HG02610 (cell line): ENCODE data around the gene DAPP1.
"Not testable (repeated sequence)": the region's sequence is repeated elsewhere in the genome, so short reads cannot be mapped to it uniquely, and the experiment has no call there.

ENCODE experiments used
- ATAC-seq: cut with Tn5 transposase; IDR thresholded peaks from one replicate; pipeline ENCODE4 v1.9.1; 2021; ENCODE audit warnings: mild to moderate bottlenecking, moderate library complexity; ENCODE audit not compliant: unreplicated experiment

The DAPP1 gene

GRCh38 chr4:99822734-99823133 is 6.1 kb downstream of the DAPP1 start:
- no peak for ATAC-seq

GRCh38 chr4:99824070-99824599 is 7.5 kb downstream of the DAPP1 start:
- ATAC-seq = no peak

- no peak for ATAC-seq
These were observed 8.6 kb downstream of the DAPP1 start for GRCh38 chr4:99825272-99825671.

- ATAC-seq = no peak
These were observed 9.4 kb downstream of the DAPP1 start for GRCh38 chr4:99826016-99826415.

GRCh38 chr4:99827454-99827853 is 10.8 kb downstream of the DAPP1 start:
- ATAC-seq = no peak

- no peak for ATAC-seq
These were observed 11.2 kb downstream of the DAPP1 start for GRCh38 chr4:99827857-99828256.

- ATAC-seq = no peak
These were observed 11.8 kb downstream of the DAPP1 start for GRCh38 chr4:99828477-99828876.

- ATAC-seq = not testable (repeated sequence)
These were observed 13.4 kb downstream of the DAPP1 start for GRCh38 chr4:99830051-99830450.

- no peak for ATAC-seq
These were observed 15.7 kb downstream of the DAPP1 start for GRCh38 chr4:99832321-99832720.

GRCh38 chr4:99832758-99833157 is 16.1 kb downstream of the DAPP1 start:
- no peak for ATAC-seq

- ATAC-seq = no peak
These were observed 17.1 kb downstream of the DAPP1 start for GRCh38 chr4:99833756-99834155.

GRCh38 chr4:99834569-99834968 is 17.9 kb downstream of the DAPP1 start:
- no peak for ATAC-seq

GRCh38 chr4:99835942-99836341 is 19.3 kb downstream of the DAPP1 start:
- no peak for ATAC-seq

- ATAC-seq = no peak
These were observed 22.3 kb downstream of the DAPP1 start for GRCh38 chr4:99838927-99839326.

GRCh38 chr4:99841129-99841528 is 24.5 kb downstream of the DAPP1 start:
- no peak for ATAC-seq

- no peak for ATAC-seq
These were observed 26.8 kb downstream of the DAPP1 start for GRCh38 chr4:99843413-99843812.

GRCh38 chr4:99844048-99844447 is 27.4 kb downstream of the DAPP1 start:
- no peak for ATAC-seq

GRCh38 chr4:99845179-99845578 is 28.6 kb downstream of the DAPP1 start:
- ATAC-seq = no peak

GRCh38 chr4:99845708-99846469 is 29.3 kb downstream of the DAPP1 start:
- ATAC-seq = no peak

- no peak for ATAC-seq
These were observed 30.3 kb downstream of the DAPP1 start for GRCh38 chr4:99846891-99847290.

GRCh38 chr4:99847362-99847976 is 30.8 kb downstream of the DAPP1 start:
- peak; percentile 57 for ATAC-seq

- peak; percentile 38 for ATAC-seq
These were observed 32.0 kb downstream of the DAPP1 start for GRCh38 chr4:99848591-99849001.
